CD4-positive, alpha-beta T cell (primary cell): ENCODE data around the gene ATP8B3. TPM values are rescaled to one million over a fixed set of nuclear protein-coding genes. Genes with fewer than 3 reads are reported as not detected.

ENCODE experiments used
- ATAC-seq: fragments of 200-7000 bp; cut with Tn5 transposase; one replicate; pipeline ENCODE4 v1.10.0; 2022; ENCODE audit warnings: mild to moderate bottlenecking; ENCODE audit not compliant: poor library complexity
- CTCF ChIA-PET: fragments of 350-600 bp; sonication (Branson Sonifier 250); formaldehyde crosslinking; loops from one replicate; lab custom pipeline; 2021; ENCODE audit warnings: antibody characterized with exemption, inconsistent platforms; lab: Charles Lee
- POLR2A ChIA-PET: fragments of 350-600 bp; sonication (Branson Sonifier 250); formaldehyde crosslinking; loops from one replicate; lab custom pipeline; 2021; ENCODE audit warnings: antibody characterized with exemption, inconsistent platforms; lab: Charles Lee
- DNase-seq, 14 experiments: peaks; one replicate each; pipeline ENCODE4 v3.0.0-alpha.2; 2013 to 2020; ENCODE audit warnings: mixed read lengths in 2 of 14
- H3K27ac ChIP-seq, 2 donors: one replicate each; pipeline versions ENCODE4 v1.5.1 to v1.7.0; 2013; ENCODE audit warnings: low read length in 2 of 2, low read depth in 1 of 2, mild to moderate bottlenecking in 1 of 2
- H3K27me3 ChIP-seq, 2 experiments: 1 replicate in 1 of 2; 2 replicates in 1 of 2; pipeline versions ENCODE4 v1.6.1 to v1.7.0; 2013; ENCODE audit warnings: low read length in 2 of 2, control low read depth in 1 of 2, mild to moderate bottlenecking in 1 of 2, moderate library complexity in 1 of 2; ENCODE audit not compliant: insufficient read depth in 2 of 2, control insufficient read depth in 1 of 2
- H3K36me3 ChIP-seq: one replicate; pipeline ENCODE4 v1.6.1; 2013; ENCODE audit warnings: low read length, control low read depth; ENCODE audit not compliant: insufficient read depth
- H3K4me1 ChIP-seq: one replicate; pipeline ENCODE4 v1.6.1; 2013; ENCODE audit warnings: low read length, control low read depth; ENCODE audit not compliant: insufficient read depth
- H3K4me3 ChIP-seq: one replicate; pipeline ENCODE4 v1.5.1; 2013; ENCODE audit warnings: mild to moderate bottlenecking, low read length, moderate library complexity
- H3K9me3 ChIP-seq, 2 experiments: 1 replicate in 1 of 2; 2 replicates in 1 of 2; pipeline versions ENCODE4 v1.6.1 to v1.7.0; 2013; ENCODE audit warnings: low read length in 2 of 2, mild to moderate bottlenecking in 2 of 2, control low read depth in 1 of 2, moderate library complexity in 1 of 2; ENCODE audit not compliant: control insufficient read depth in 1 of 2, insufficient read depth in 1 of 2
- H3K27ac Mint-ChIP-seq: one replicate; pipeline ENCODE4 v1.8.0; 2020; ENCODE audit warnings: mixed read lengths
- H3K27me3 Mint-ChIP-seq: one replicate; pipeline ENCODE4 v1.8.0; 2021; ENCODE audit warnings: mixed read lengths
- H3K36me3 Mint-ChIP-seq: one replicate; pipeline ENCODE4 v1.8.0; 2021; ENCODE audit warnings: low read depth, mixed read lengths
- H3K4me1 Mint-ChIP-seq: one replicate; pipeline ENCODE4 v1.8.0; 2021; ENCODE audit warnings: low read depth, mixed read lengths
- H3K4me3 Mint-ChIP-seq: one replicate; pipeline ENCODE4 v1.8.0; 2020; ENCODE audit warnings: mild to moderate bottlenecking, mixed read lengths
- H3K9me3 Mint-ChIP-seq: one replicate; pipeline ENCODE4 v1.8.0; 2020; ENCODE audit warnings: mixed read lengths
- CTCF ChIP-seq: fragments of 200-600 bp; IDR thresholded peaks from one replicate; pipeline ENCODE4 v1.8.0; 2022; ENCODE audit warnings: antibody characterized with exemption, mild to moderate bottlenecking
- intact Hi-C, 2 experiments: fragments of 100-400 bp; cut with DNase I in 1 of 2; cut with micrococcal nuclease in 1 of 2; formaldehyde crosslinking; loops; one replicate each; pipeline versions ENCODE4 v1.15.1 to v1.9.0; 2023 to 2025; cut with DNase I, micrococcal nuclease
- total RNA-seq, 174 experiments: library from RNA in 2 of 174; stranded (reverse) in 2 of 174; gene quantifications; one replicate each; pipeline ENCODE4 v1.2.3 and lab custom pipeline; 2021 to 2026

Gene ATP8B3
- total RNA-seq, 2 experiments from 2014 or later: 2.5 to 3.2 TPM

DNA sequence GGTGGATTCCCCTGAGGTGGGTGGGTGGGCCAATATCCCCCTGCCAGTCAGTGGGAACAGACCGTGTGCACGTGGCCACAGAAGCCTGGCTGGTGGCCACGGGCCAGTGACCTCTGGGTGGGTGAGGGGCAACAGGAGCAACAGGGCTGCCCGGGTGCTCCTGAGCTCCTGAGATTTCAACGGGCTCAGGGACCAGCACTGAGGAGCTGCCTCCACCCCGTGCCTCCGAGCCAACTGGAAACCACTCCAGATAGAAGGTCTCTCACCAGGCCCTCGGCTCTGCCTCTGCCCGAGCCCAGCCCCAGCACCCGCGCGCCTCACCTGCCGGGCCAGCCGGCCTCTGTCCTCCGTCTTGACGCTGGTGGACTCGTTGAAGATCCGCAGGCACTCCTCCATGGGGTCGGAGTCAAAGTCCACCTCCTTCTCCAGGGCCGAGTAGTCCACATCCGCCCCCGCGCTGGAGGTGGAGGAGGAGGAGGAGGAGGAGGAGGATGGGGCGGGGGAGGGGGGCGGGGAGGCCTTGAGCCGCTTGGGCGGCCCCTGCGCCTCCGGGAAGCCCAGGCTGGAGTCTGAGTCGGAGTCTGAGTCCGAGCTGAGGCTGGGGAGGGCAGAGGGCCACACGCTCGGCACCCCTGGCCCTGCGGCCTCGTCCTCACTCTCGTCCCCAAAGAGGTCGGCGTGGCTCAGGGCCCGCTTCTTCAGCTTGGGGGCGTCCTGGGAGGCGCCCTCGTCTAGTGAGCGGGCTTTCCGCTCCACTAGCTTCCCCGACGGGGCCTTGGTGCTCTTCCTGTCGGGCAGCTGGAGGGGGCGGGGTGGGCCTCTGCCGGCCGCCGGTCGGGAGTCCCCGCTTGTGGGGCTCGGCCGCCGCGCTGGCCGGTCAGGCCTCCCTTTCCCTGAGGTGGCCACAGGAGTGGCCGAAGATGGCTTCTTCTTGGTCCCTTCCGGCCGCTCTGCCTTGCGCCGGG lies 14.8 kb upstream of the ATP8B3 start:
- H3K27me3 Mint-ChIP-seq: no peaks in the 10 kb centered on the region
- CTCF ChIA-PET: interaction anchor here (0.6 to 1.9 kb wide), 11 partner anchors 11 to 280 kb away, joined by 3 to 13 read pairs (median 4); partner anchors contain the start of gene ATP8B3
- H3K27ac Mint-ChIP-seq: no peak overlapping the region
- no peak for TF ChIP-seq CTCF
- POLR2A ChIA-PET: interaction anchor here (0.5 to 1.9 kb wide), 4 partner anchors 11 to 992 kb away, joined by 3 to 5 read pairs (median 4); no protein-coding TSS in a partner anchor
- H3K4me3 Mint-ChIP-seq: no peak overlapping the region
- intact Hi-C loops: loop anchor here in 1 of 2 experiments (1.0 to 10.0 kb wide), 3 partner anchors 38 to 282 kb away; no protein-coding TSS in a partner anchor
- DNase-seq (peak in 1 of 14 experiments; percentile 46), ATAC-seq (peak; percentile 9)
- H3K36me3 ChIP-seq: peaks cover 69% of the 10 kb centered on the region
- peaks cover 39% of the 10 kb centered on the region for H3K36me3 Mint-ChIP-seq
- H3K27ac ChIP-seq: no peak overlapping the region
- peaks cover 10% of the 10 kb centered on the region for H3K4me1 ChIP-seq
- H3K4me1 Mint-ChIP-seq: peaks cover 4% of the 10 kb centered on the region
- no peaks in the 10 kb centered on the region for H3K9me3 ChIP-seq
- H3K9me3 Mint-ChIP-seq: no peaks in the 10 kb centered on the region
- no peaks in the 10 kb centered on the region for H3K27me3 ChIP-seq
- no peak overlapping the region for H3K4me3 ChIP-seq

GRCh38 chr19:1825909-1826556 lies 14.0 kb upstream of the ATP8B3 start:
- DNase-seq: peak; percentile 69 to 88 (median 74)
- peaks cover 72% of the 10 kb centered on the region for H3K36me3 ChIP-seq
- no peaks in the 10 kb centered on the region for H3K9me3 ChIP-seq
- peak overlapping the region; percentile 15 for H3K4me3 Mint-ChIP-seq
- H3K4me3 ChIP-seq: no peak overlapping the region
- no peaks in the 10 kb centered on the region for H3K9me3 Mint-ChIP-seq
- peaks cover 10% of the 10 kb centered on the region for H3K4me1 ChIP-seq
- ChIA-PET CTCF (interaction anchor here (0.6 to 1.9 kb wide), 14 partner anchors 12 to 280 kb away, joined by 3 to 13 read pairs (median 4); partner anchors contain the start of genes ATP8B3 and REXO1), POLR2A (interaction anchor here (1.0 to 1.6 kb wide), 2 partner anchors 12 to 14 kb away, joined by 3 to 4 read pairs; no protein-coding TSS in a partner anchor)
- intact Hi-C loops: loop anchor here in 1 of 2 experiments (1.0 to 10.0 kb wide), 3 partner anchors 37 to 281 kb away; no protein-coding TSS in a partner anchor
- no peak overlapping the region for H3K27ac ChIP-seq
- TF ChIP-seq CTCF: peak; percentile 86
- peaks cover 4% of the 10 kb centered on the region for H3K4me1 Mint-ChIP-seq
- H3K27me3 Mint-ChIP-seq: no peaks in the 10 kb centered on the region
- peak; percentile 86 for ATAC-seq
- H3K27ac Mint-ChIP-seq: peak overlapping the region; percentile 30
- no peaks in the 10 kb centered on the region for H3K27me3 ChIP-seq
- peaks cover 41% of the 10 kb centered on the region for H3K36me3 Mint-ChIP-seq

- no peak for TF ChIP-seq CTCF
- POLR2A ChIA-PET: no interaction called here
These were observed 12.2 kb upstream of the ATP8B3 start for GRCh38 chr19:1824252-1824622.

More at GRCh38 chr19:1824252-1824622, 12.2 kb upstream of the ATP8B3 start:
- Histone ChIP-seq H3K4me3 (no peak overlapping the region), H3K4me1 (peaks cover 10% of the 10 kb centered on the region), H3K9me3 (no peaks in the 10 kb centered on the region), H3K36me3 (peaks cover 76% of the 10 kb centered on the region), H3K27ac (no peak overlapping the region), H3K27me3 (no peaks in the 10 kb centered on the region)
- no peak for DNase-seq
- H3K9me3 Mint-ChIP-seq: no peaks in the 10 kb centered on the region
- ATAC-seq: no peak
- peaks cover 4% of the 10 kb centered on the region for H3K4me1 Mint-ChIP-seq
- intact Hi-C loops: loop anchor here in 1 of 2 experiments (10.0 kb wide), 1 partner anchor 279 kb away; no protein-coding TSS in a partner anchor
- CTCF ChIA-PET: no interaction called here
- no peaks in the 10 kb centered on the region for H3K27me3 Mint-ChIP-seq
- peaks cover 46% of the 10 kb centered on the region for H3K36me3 Mint-ChIP-seq
- no peak overlapping the region for H3K4me3 Mint-ChIP-seq
- H3K27ac Mint-ChIP-seq: no peak overlapping the region
